Liver (tissue), 9 donors: ENCODE measurements around the gene RAP1GAP2. TPM values are rescaled to one million over a fixed set of nuclear protein-coding genes. Genes with fewer than 3 reads are reported as not detected.

ENCODE experiments used
- DNase-seq: peaks from one replicate; pipeline ENCODE4 v3.0.0-alpha.2; 2017; ENCODE audit warnings: low spot score
- H3K27ac ChIP-seq, 2 donors: one replicate each; pipeline ENCODE4 v1.7.0; 2013; ENCODE audit warnings: inconsistent platforms in 2 of 2, low read length in 2 of 2, control low read depth in 1 of 2, low read depth in 1 of 2, mild to moderate bottlenecking in 1 of 2
- H3K27me3 ChIP-seq, 4 donors: one replicate each; pipeline versions ENCODE4 v1.6.1 to v1.7.0; 2013; ENCODE audit warnings: low read length in 3 of 4, inconsistent platforms in 1 of 4, mild to moderate bottlenecking in 1 of 4, moderate library complexity in 1 of 4; ENCODE audit not compliant: control insufficient read depth in 4 of 4, insufficient read depth in 4 of 4
- H3K36me3 ChIP-seq, 4 donors: one replicate each; pipeline versions ENCODE4 v1.6.1 to v1.7.0; 2013; ENCODE audit warnings: low read length in 3 of 4, mild to moderate bottlenecking in 3 of 4, low read depth in 1 of 4, moderate library complexity in 1 of 4; ENCODE audit not compliant: control insufficient read depth in 4 of 4, insufficient read depth in 3 of 4
- H3K4me1 ChIP-seq, 4 donors: one replicate each; pipeline versions ENCODE4 v1.6.1 to v1.7.0; 2013; ENCODE audit warnings: low read length in 3 of 4, mild to moderate bottlenecking in 3 of 4, moderate library complexity in 1 of 4; ENCODE audit not compliant: control insufficient read depth in 4 of 4, insufficient read depth in 4 of 4
- H3K4me3 ChIP-seq, 3 donors: one replicate each; pipeline versions ENCODE4 v1.6.1 to v1.7.0; 2013; ENCODE audit warnings: low read length in 3 of 3, control low read depth in 1 of 3, low read depth in 1 of 3, mild to moderate bottlenecking in 1 of 3
- H3K9ac ChIP-seq, 2 donors: one replicate each; pipeline ENCODE4 v1.7.0; 2013; ENCODE audit warnings: low read length in 2 of 2, mild to moderate bottlenecking in 2 of 2, moderate library complexity in 2 of 2, control low read depth in 1 of 2, low read depth in 1 of 2
- H3K9me3 ChIP-seq, 4 donors: one replicate each; pipeline versions ENCODE4 v1.6.1 to v1.7.0; 2013; ENCODE audit warnings: low read length in 3 of 4; ENCODE audit not compliant: control insufficient read depth in 4 of 4
- ATF3 ChIP-seq: IDR thresholded peaks from 2 replicates; pipeline ENCODE4 v1.6.1; 2016; ENCODE audit warnings: antibody characterized with exemption
- CTCF ChIP-seq: fragments of 150-350 bp; IDR thresholded peaks from 2 replicates; pipeline ENCODE4 v1.5.1; 2017; ENCODE audit warnings: improper control_type of control experiment, low read depth, low read length; ENCODE audit not compliant: missing input control
- EGR1 ChIP-seq, 2 donors: IDR thresholded peaks; 2 replicates each; pipeline ENCODE4 v1.6.1; 2016 to 2018; ENCODE audit warnings: antibody characterized with exemption in 2 of 2, low read depth in 2 of 2
- FOXA1 ChIP-seq: IDR thresholded peaks from 2 replicates; pipeline ENCODE4 v1.6.1; 2016; ENCODE audit warnings: antibody characterized with exemption
- FOXA2 ChIP-seq: IDR thresholded peaks from 2 replicates; pipeline ENCODE4 v1.6.1; 2016; ENCODE audit warnings: antibody characterized with exemption
- GABPA ChIP-seq, 2 donors: IDR thresholded peaks in 1 of 2; conservative IDR thresholded peaks in 1 of 2; 2 replicates each; pipeline ENCODE4 v1.6.1; 2016; ENCODE audit warnings: antibody characterized with exemption in 2 of 2, mild to moderate bottlenecking in 1 of 2, moderate library complexity in 1 of 2
- HNF4A ChIP-seq, 2 donors: conservative IDR thresholded peaks; 2 replicates each; pipeline ENCODE4 v1.6.1; 2016; ENCODE audit warnings: antibody characterized with exemption in 2 of 2, mild to moderate bottlenecking in 2 of 2
- HNF4G ChIP-seq: IDR thresholded peaks from 2 replicates; pipeline ENCODE4 v1.6.1; 2016; ENCODE audit warnings: antibody characterized with exemption
- JUND ChIP-seq, 2 donors: IDR thresholded peaks; 2 replicates each; pipeline ENCODE4 v1.6.1; 2016; ENCODE audit warnings: antibody characterized with exemption in 2 of 2
- MAX ChIP-seq: IDR thresholded peaks from 2 replicates; pipeline ENCODE4 v1.6.1; 2016; ENCODE audit warnings: antibody characterized with exemption
- NR2F2 ChIP-seq: IDR thresholded peaks from 2 replicates; pipeline ENCODE4 v1.6.1; 2016; ENCODE audit warnings: antibody characterized with exemption
- RAD21 ChIP-seq, 2 donors: IDR thresholded peaks; 2 replicates each; pipeline ENCODE4 v1.6.1; 2016; ENCODE audit warnings: antibody characterized with exemption in 2 of 2, mild to moderate bottlenecking in 2 of 2
- REST ChIP-seq: IDR thresholded peaks from 2 replicates; pipeline ENCODE4 v1.6.1; 2016; ENCODE audit warnings: antibody characterized with exemption, mild to moderate bottlenecking
- RXRA ChIP-seq, 2 donors: IDR thresholded peaks; 2 replicates each; pipeline ENCODE4 v1.6.1; 2017 to 2018; ENCODE audit warnings: antibody characterized with exemption in 2 of 2, mild to moderate bottlenecking in 1 of 2
- SP1 ChIP-seq: IDR thresholded peaks from 2 replicates; pipeline ENCODE4 v1.6.1; 2018; ENCODE audit warnings: antibody characterized with exemption, mild to moderate bottlenecking
- TAF1 ChIP-seq: conservative IDR thresholded peaks from 2 replicates; pipeline ENCODE4 v1.6.1; 2016; ENCODE audit warnings: antibody characterized with exemption, mild to moderate bottlenecking
- YY1 ChIP-seq: IDR thresholded peaks from 2 replicates; pipeline ENCODE4 v1.6.1; 2016; ENCODE audit warnings: antibody characterized with exemption, mild to moderate bottlenecking
- ZBTB33 ChIP-seq: IDR thresholded peaks from 2 replicates; pipeline ENCODE4 v1.6.1; 2016; ENCODE audit warnings: antibody characterized with exemption
- WGBS: extraction: QIAGEN DNeasy Blood & Tissue Kit; methylation state at CpG from one replicate; pipeline ENCODE4 v1.1.7; 2013; 5-methylcytosine and 5-hydroxymethylcytosine counted together
- polyA plus RNA-seq, 2 donors: library from polyadenylated mRNA; stranded (reverse) in 1 of 2; unstranded in 1 of 2; fragments of 200-250 nt in 1 of 2; fragments of >200 nt in 1 of 2; fragmentation: Nextera tagmentation in 1 of 2; extraction: Ambion mirVana in 1 of 2; gene quantifications; one replicate each; pipeline versions ENCODE4 v1.2.1 to v1.2.3, GENCODE V29; 2013 to 2015
- total RNA-seq, 2 donors: library from RNA; depleted of rRNA; stranded (reverse); fragments of >200 nt; gene quantifications; one replicate each; pipeline ENCODE4 v1.2.3, GENCODE V29; 2014
- donor health status: healthy.
- donor health status: healthy.
- donor health status: healthy.
- donor health status: healthy.
- donor health status: healthy.

RAP1GAP2 gene
- total and polyA plus RNA-seq, 4 donors: 0.56 to 1.7 (median 1.1) TPM

GRCh38 chr17:3008336-3009288 lies 212.4 kb downstream of the RAP1GAP2 start:
- no peaks in the 10 kb centered on the region for H3K36me3 ChIP-seq
- peaks cover 0 to 10% (median 4%) of the 10 kb centered on the region in 4 donors for H3K4me1 ChIP-seq
- H3K4me3 ChIP-seq: no peak overlapping the region
- no peak for DNase-seq
- H3K27me3 ChIP-seq: no peaks in the 10 kb centered on the region
- no peak overlapping the region for H3K27ac ChIP-seq
- no peak for TF ChIP-seq YY1
- TF ChIP-seq ZBTB33: no peak
- no peak for TF ChIP-seq MAX
- no peak for TF ChIP-seq RAD21 (IDR thresholded peaks at IDR 0.05)
- no peak for TF ChIP-seq HNF4A (conservative IDR thresholded peaks at IDR 0.05)
- TF ChIP-seq HNF4G: no peak
- TF ChIP-seq FOXA1: no peak
- TF ChIP-seq ATF3: no peak
- TF ChIP-seq EGR1 (IDR thresholded peaks at IDR 0.05; ENCODE audit: low read depth in 2 of 2): no peak
- no peak for TF ChIP-seq JUND (IDR thresholded peaks at IDR 0.05)
- no peak for TF ChIP-seq REST
- no peak for TF ChIP-seq TAF1
- TF ChIP-seq NR2F2: no peak
- no peak for TF ChIP-seq GABPA (IDR thresholded peaks at IDR 0.05 in 1 of 2, conservative IDR thresholded peaks at IDR 0.05 in 1 of 2)
- TF ChIP-seq FOXA2: no peak
- no peak for TF ChIP-seq RXRA (IDR thresholded peaks at IDR 0.05)
- TF ChIP-seq CTCF: no peak
- no peak for TF ChIP-seq SP1
- H3K9ac ChIP-seq: no peak overlapping the region
- no peaks in the 10 kb centered on the region for H3K9me3 ChIP-seq
- WGBS: 93% methylated on average over 25 of the region's 25 CpGs
